ENCODE results near the gene GNS. TPM values are rescaled to one million over a fixed set of nuclear protein-coding genes. Genes with fewer than 3 reads are reported as not detected.

Gene GNS
- total and polyA plus RNA-seq, 2 donors (not counting 3 experiments of a cell fraction or from before 2014, with no cell fraction given), result 107 to 142 TPM

DNA sequence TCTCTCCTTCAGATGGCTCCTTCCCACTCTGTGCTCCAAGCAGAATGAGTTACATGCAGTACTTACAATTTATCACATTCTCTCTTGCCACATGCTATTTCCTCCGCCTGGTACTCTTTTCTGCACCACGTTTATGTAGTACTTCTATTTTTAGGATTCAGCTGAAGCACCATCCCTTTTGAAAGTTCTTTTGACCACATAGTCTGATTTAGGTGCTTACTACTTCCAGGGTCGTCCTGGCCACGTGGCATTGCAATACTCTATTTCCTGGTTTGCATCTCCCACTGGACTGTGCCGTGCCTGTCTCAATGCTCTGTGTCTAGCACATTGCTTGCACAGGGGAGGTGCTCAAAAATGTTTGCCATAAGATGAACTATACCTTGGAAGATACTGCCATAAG is 48.9 kb upstream of the GNS start:
- dilution Hi-C loops (cut with MboI; ENCODE audit: extremely low pct_ligation_motif_present, low sequenced_read_pairs), result no loop called here

DNA sequence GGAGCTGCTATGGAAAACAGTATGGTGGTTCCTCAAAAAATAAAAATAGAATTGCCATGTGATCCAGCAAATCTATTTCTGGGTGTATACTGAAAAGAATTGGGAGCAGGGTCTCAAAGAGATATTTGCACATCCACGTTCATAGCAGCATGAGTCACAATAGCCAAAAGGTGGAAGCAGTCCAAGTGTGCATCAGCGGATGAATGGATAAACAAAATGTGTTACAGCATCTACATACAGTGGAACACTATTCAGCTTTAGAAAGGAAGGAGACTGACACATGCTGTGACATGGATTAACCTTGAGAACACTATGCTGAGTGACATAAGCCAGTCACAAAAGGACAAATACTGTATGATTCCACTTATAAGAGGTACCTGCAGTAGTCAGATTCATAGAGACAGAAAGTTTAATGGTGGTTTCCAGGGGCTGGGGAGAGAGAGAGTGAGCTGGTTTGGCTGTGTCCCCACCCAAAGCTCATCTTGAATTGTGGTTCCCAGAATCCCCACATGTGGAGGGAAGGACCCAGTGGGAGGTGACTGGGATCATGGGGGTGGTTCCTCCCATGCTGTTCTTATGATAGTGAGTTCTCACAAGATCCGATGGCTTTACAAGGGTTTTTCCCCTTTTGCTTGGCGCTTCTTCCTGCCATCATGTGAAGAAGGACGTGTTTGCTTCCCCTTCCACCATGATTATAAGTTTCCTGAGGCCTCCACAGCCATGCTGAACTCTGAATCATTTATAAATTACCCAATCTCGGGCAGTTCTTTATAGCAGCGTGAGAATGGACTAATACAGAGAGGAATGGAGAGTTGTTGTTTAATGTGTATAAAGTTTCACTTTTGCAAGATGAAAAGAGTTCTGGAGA is 47.6 kb upstream of the GNS start:
- DNase-seq (ENCODE audit: low read depth, low spot score), result peak; percentile 63
- H3K9me3 ChIP-seq (replicated peaks; ENCODE audit: control insufficient read depth, insufficient read depth, low read length), result no peaks in the 10 kb centered on the region
- TF ChIP-seq FOS (IDR thresholded peaks at IDR 0.05; ENCODE audit: borderline replicate concordance, insufficient read depth, low read length), result peak; percentile 54
- TF ChIP-seq, protein P1, sequence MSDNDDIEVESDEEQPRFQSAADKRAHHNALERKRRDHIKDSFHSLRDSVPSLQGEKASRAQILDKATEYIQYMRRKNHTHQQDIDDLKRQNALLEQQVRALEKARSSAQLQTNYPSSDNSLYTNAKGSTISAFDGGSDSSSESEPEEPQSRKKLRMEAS (IDR thresholded peaks at IDR 0.05; ENCODE audit: insufficient read depth, insufficient read length), result no peak
- no peak overlapping the region for H3K4me2 ChIP-seq (ENCODE audit: insufficient read depth, low read length)
- no peaks in the 10 kb centered on the region for H3K9me1 ChIP-seq (replicated peaks; ENCODE audit: control insufficient read depth, extremely low read depth, insufficient read depth, low read length)
- no peak overlapping the region for H3K9ac ChIP-seq (replicated peaks; ENCODE audit: extremely low read depth, insufficient read depth, low read length)
- H2AFZ ChIP-seq (ENCODE audit: low read depth, low read length), result no peak overlapping the region
- dilution Hi-C loops (cut with MboI; ENCODE audit: extremely low pct_ligation_motif_present, low sequenced_read_pairs), result no loop called here
- peak; percentile 62 for FAIRE-seq
- intact Hi-C loops (cut with micrococcal nuclease), result no loop called here
- no peak overlapping the region for H3K4me3 ChIP-seq (replicated peaks in 1 of 3; ENCODE audit: insufficient read depth in 1 of 3, low read depth in 1 of 3, low read length in 3 of 3)
- no peak overlapping the region for H3K27ac ChIP-seq (ENCODE audit: insufficient read depth, low read depth, low read length)
- no peaks in the 10 kb centered on the region for H4K20me1 ChIP-seq (replicated peaks; ENCODE audit: control insufficient read depth, extremely low read depth, insufficient read depth, low read length)
- no TSS peak for BruUV-seq (replicated peaks)
- no peaks in the 10 kb centered on the region for H3K4me1 ChIP-seq (ENCODE audit: control insufficient read depth, extremely low read depth, insufficient read depth, low read length)
- no peaks in the 10 kb centered on the region for H3K27me3 ChIP-seq (ENCODE audit: control insufficient read depth in 2 of 2, insufficient read depth in 2 of 2, low read length in 2 of 2)
- ChIA-PET CTCF (interaction anchor here (1.5 to 2.8 kb wide), 3 partner anchors 10 to 314 kb away, joined by 3 to 18 read pairs (median 5); partner anchors contain the start of gene WIF1), POLR2A (no interaction called here)
- no peaks in the 10 kb centered on the region for H3K79me2 ChIP-seq (ENCODE audit: control insufficient read depth, insufficient read depth, low read length)
- H3K36me3 ChIP-seq (ENCODE audit: control insufficient read depth in 2 of 2, extremely low read depth in 1 of 2, insufficient read depth in 2 of 2, low read length in 2 of 2), result no peaks in the 10 kb centered on the region

More for the DNA sequence above, 48.9 kb upstream of the GNS start:
- H4K20me1 ChIP-seq (replicated peaks; ENCODE audit: control insufficient read depth, extremely low read depth, insufficient read depth, low read length), result no peaks in the 10 kb centered on the region
- H3K4me2 ChIP-seq (ENCODE audit: insufficient read depth, low read length), result no peak overlapping the region
- H3K36me3 ChIP-seq (ENCODE audit: control insufficient read depth in 2 of 2, extremely low read depth in 1 of 2, insufficient read depth in 2 of 2, low read length in 2 of 2), result no peaks in the 10 kb centered on the region
- CTCF ChIA-PET, result interaction anchor here (2.8 kb wide), 1 partner anchor 11 kb away, joined by 18 read pairs; no protein-coding TSS in a partner anchor
- no peaks in the 10 kb centered on the region for H3K79me2 ChIP-seq (ENCODE audit: control insufficient read depth, insufficient read depth, low read length)
- FAIRE-seq (no peak), DNase-seq (ENCODE audit: low read depth, low spot score) (no peak)
- no peaks in the 10 kb centered on the region for H3K4me1 ChIP-seq (ENCODE audit: control insufficient read depth, extremely low read depth, insufficient read depth, low read length)
- no TSS peak for BruUV-seq (replicated peaks)
- POLR2A ChIA-PET, result no interaction called here
- no peak for TF ChIP-seq EZH2 (IDR thresholded peaks at IDR 0.05; ENCODE audit: borderline replicate concordance, low read depth, low read length, severe bottlenecking)
- no peaks in the 10 kb centered on the region for H3K27me3 ChIP-seq (ENCODE audit: control insufficient read depth in 2 of 2, insufficient read depth in 2 of 2, low read length in 2 of 2)
- no peak overlapping the region for H3K9ac ChIP-seq (replicated peaks; ENCODE audit: extremely low read depth, insufficient read depth, low read length)
- H3K4me3 ChIP-seq (replicated peaks in 1 of 3; ENCODE audit: insufficient read depth in 1 of 3, low read depth in 1 of 3, low read length in 3 of 3), result no peak overlapping the region
- H3K9me3 ChIP-seq (replicated peaks; ENCODE audit: control insufficient read depth, insufficient read depth, low read length), result no peaks in the 10 kb centered on the region
- intact Hi-C loops (cut with micrococcal nuclease), result no loop called here
- H3K9me1 ChIP-seq (replicated peaks; ENCODE audit: control insufficient read depth, extremely low read depth, insufficient read depth, low read length), result no peaks in the 10 kb centered on the region
- H3K27ac ChIP-seq (ENCODE audit: insufficient read depth, low read depth, low read length), result no peak overlapping the region
- no peak overlapping the region for H2AFZ ChIP-seq (ENCODE audit: low read depth, low read length)

Data from endothelial cell of umbilical vein (primary cell).